Breast epithelium (tissue), 4 donors: Measurements from ENCODE around the gene ESM1. TPM values are rescaled to one million over a fixed set of nuclear protein-coding genes. Genes with fewer than 3 reads are reported as not detected.

Experiments used
- DNase-seq, 2 donors: peaks; one replicate each; pipeline ENCODE4 v3.0.0-alpha.2; 2019; ENCODE audit warnings: low spot score in 2 of 2
- H3K27ac ChIP-seq, 2 donors: fragments of 200-600 bp; sonication (generic) in 1 of 2; one replicate each; pipeline ENCODE4 v1.5.1; 2016 to 2019; ENCODE audit warnings: mild to moderate bottlenecking in 1 of 2
- H3K27me3 ChIP-seq, 2 donors: fragments of 200-600 bp; sonication (generic) in 1 of 2; one replicate each; pipeline versions ENCODE4 v1.5.1 to v1.6.0; 2017 to 2019; ENCODE audit warnings: control low read depth in 1 of 2, mild to moderate bottlenecking in 1 of 2
- H3K36me3 ChIP-seq: fragments of 200-600 bp; one replicate; pipeline ENCODE4 v1.5.1; 2019
- H3K4me1 ChIP-seq, 2 donors: fragments of 200-600 bp; sonication (generic); one replicate each; pipeline ENCODE4 v1.5.1; 2016 to 2019; ENCODE audit warnings: control low read depth in 1 of 2
- H3K4me3 ChIP-seq, 3 donors: fragments of 200-600 bp; sonication (generic); 1 replicate in 2 of 3; 2 replicates in 1 of 3; pipeline ENCODE4 v1.5.1; 2016 to 2019; ENCODE audit warnings: mild to moderate bottlenecking in 3 of 3, moderate library complexity in 2 of 3
- H3K9me3 ChIP-seq, 2 donors: fragments of 200-600 bp; sonication (generic) in 1 of 2; one replicate each; pipeline ENCODE4 v1.5.1; 2016 to 2019; ENCODE audit warnings: control low read depth in 1 of 2
- POLR2A ChIP-seq: fragments of 450-650 bp; IDR thresholded peaks from one replicate; pipeline ENCODE4 v1.6.1; 2016; ENCODE audit warnings: antibody characterized with exemption, mild to moderate bottlenecking, moderate library complexity
- POLR2AphosphoS5 ChIP-seq, 3 donors: sonication (generic); formaldehyde crosslinking; IDR thresholded peaks; one replicate each; pipeline ENCODE4 v1.6.1; 2017; ENCODE audit warnings: antibody characterized with exemption in 3 of 3
- intact Hi-C: fragments of 100-400 bp; cut with DNase I; formaldehyde crosslinking; loops from one replicate; pipeline ENCODE4 v1.15.1; 2023; ENCODE audit warnings: low total_unique reads
- total RNA-seq, 3 donors: library from RNA; depleted of rRNA; stranded (reverse); fragments of >200 nt; gene quantifications; one replicate each; pipeline ENCODE4 v1.1.0, GENCODE V29; 2016
- TF ChIP-seq, protein P1 (sequence below), 3 donors: fragments of 450-650 bp; IDR thresholded peaks; one replicate each; pipeline ENCODE4 v1.5.1; 2016 to 2017; ENCODE audit warnings: antibody characterized with exemption in 3 of 3, mild to moderate bottlenecking in 3 of 3, moderate library complexity in 3 of 3

The ESM1 gene
- total RNA-seq, 3 donors from 2014 or later, result 0.48 TPM; not detected in 2

DNA sequence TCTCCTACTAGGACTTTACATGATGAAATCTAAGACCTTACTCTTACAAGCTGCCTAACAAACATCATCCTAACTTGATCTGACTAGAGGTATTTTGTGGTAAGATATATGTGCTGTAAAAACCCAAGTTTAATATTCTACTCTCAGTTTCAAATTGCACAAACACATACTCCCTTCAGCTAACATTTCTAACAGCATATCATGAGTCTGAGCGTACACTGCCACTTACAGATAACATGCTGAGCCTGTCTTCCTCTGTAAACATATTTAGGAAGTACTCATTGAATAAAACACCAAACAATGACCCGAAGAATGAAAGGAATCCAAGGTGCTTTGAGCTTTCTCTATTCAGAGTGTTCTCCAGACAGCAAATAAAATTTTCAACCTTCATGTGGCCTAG lies 7.9 kb upstream of the ESM1 start:
- no peaks in the 10 kb centered on the region for H3K9me3 ChIP-seq
- TF ChIP-seq POLR2A (no peak), POLR2AphosphoS5 (IDR thresholded peaks at IDR 0.05) (no peak)
- TF ChIP-seq, protein P1, sequence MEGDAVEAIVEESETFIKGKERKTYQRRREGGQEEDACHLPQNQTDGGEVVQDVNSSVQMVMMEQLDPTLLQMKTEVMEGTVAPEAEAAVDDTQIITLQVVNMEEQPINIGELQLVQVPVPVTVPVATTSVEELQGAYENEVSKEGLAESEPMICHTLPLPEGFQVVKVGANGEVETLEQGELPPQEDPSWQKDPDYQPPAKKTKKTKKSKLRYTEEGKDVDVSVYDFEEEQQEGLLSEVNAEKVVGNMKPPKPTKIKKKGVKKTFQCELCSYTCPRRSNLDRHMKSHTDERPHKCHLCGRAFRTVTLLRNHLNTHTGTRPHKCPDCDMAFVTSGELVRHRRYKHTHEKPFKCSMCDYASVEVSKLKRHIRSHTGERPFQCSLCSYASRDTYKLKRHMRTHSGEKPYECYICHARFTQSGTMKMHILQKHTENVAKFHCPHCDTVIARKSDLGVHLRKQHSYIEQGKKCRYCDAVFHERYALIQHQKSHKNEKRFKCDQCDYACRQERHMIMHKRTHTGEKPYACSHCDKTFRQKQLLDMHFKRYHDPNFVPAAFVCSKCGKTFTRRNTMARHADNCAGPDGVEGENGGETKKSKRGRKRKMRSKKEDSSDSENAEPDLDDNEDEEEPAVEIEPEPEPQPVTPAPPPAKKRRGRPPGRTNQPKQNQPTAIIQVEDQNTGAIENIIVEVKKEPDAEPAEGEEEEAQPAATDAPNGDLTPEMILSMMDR (IDR thresholded peaks at IDR 0.05), result no peak
- no peaks in the 10 kb centered on the region for H3K36me3 ChIP-seq
- DNase-seq, result no peak
- H3K27ac ChIP-seq, result no peak overlapping the region
- H3K4me3 ChIP-seq, result no peak overlapping the region
- intact Hi-C loops, result no loop called here
- H3K4me1 ChIP-seq, result no peaks in the 10 kb centered on the region
- H3K27me3 ChIP-seq, result no peaks in the 10 kb centered on the region

DNA sequence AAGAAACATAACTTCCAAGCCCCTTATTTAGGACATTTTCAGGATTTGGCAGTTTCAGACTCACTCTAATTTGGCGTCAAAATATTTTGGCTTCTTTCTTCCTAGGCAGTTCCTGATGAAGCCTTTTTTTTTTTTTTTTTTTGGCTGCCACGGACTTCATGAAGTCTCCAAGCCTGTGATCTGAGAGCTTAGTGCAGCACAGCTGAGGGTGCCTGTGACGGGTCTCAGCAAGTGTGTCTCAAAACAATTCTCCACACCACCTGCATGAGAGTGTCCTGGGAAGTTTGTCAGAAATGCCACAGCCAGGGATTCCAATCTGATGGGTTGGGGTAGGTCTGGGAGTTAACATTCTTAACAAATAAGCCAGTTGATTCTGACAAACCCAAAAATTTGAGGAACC lies 6.0 kb upstream of the ESM1 start:
- H3K36me3 ChIP-seq, result no peaks in the 10 kb centered on the region
- H3K27ac ChIP-seq, result no peak overlapping the region
- no peak for DNase-seq
- no peak overlapping the region for H3K4me3 ChIP-seq
- no peaks in the 10 kb centered on the region for H3K9me3 ChIP-seq
- H3K4me1 ChIP-seq, result no peaks in the 10 kb centered on the region
- no peaks in the 10 kb centered on the region for H3K27me3 ChIP-seq
- no peak for TF ChIP-seq POLR2AphosphoS5 (IDR thresholded peaks at IDR 0.05)
- TF ChIP-seq POLR2A, result no peak
- TF ChIP-seq, protein P1 (IDR thresholded peaks at IDR 0.05), result no peak
- intact Hi-C loops, result no loop called here

DNA sequence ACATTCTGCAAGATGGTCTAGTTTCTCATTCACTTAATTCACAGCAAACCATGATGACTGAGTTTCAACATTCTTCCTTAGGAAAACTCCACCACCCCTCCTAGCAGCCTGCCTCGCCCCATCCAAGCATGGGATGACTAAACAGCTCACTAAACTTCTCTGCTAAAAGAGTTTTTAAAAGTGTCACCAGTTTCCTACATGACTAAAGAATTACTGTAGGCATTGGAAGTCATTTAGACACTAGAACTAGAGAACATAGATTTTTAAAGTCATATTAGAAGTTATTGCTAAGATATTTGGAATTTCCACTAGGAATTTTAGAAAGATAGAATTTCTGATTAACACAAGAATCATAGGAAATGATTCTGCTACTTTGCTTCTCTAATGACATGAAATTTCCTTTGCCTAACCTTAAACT lies 5.5 kb upstream of the ESM1 start:
- H3K4me1 ChIP-seq, result no peaks in the 10 kb centered on the region
- H3K27me3 ChIP-seq, result no peaks in the 10 kb centered on the region
- intact Hi-C loops, result no loop called here
- TF ChIP-seq POLR2AphosphoS5 (IDR thresholded peaks at IDR 0.05) (no peak), POLR2A (no peak)
- TF ChIP-seq, protein P1 (IDR thresholded peaks at IDR 0.05), result no peak
- H3K9me3 ChIP-seq, result no peaks in the 10 kb centered on the region
- H3K27ac ChIP-seq, result no peak overlapping the region
- H3K4me3 ChIP-seq, result no peak overlapping the region
- no peaks in the 10 kb centered on the region for H3K36me3 ChIP-seq
- DNase-seq, result no peak

DNA sequence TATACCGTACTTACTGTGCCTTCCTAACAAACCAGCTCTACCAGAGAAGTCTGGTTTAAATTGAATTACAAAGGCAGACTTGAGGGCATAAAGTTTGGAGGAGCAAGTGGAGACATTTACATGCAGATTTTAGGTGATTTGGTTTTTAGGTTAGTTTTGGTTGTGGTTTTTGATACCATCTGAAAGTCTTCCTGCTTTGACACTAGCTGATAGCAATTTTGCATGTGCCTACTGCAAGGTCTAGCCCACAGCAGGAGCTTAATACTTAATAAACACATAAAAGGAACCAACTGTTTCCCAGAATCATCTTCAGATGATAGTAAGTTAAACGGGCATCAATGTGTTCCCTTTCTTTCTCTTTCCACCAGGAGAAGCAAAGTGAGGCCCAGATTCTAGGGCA lies 3.4 kb upstream of the ESM1 start:
- TF ChIP-seq POLR2A (no peak), POLR2AphosphoS5 (IDR thresholded peaks at IDR 0.05) (no peak)
- TF ChIP-seq, protein P1 (IDR thresholded peaks at IDR 0.05), result no peak
- Histone ChIP-seq H3K9me3 (no peaks in the 10 kb centered on the region), H3K27me3 (peaks cover 0 to 10% of the 10 kb centered on the region in 2 donors), H3K36me3 (no peaks in the 10 kb centered on the region), H3K4me1 (no peaks in the 10 kb centered on the region), H3K27ac (no peak overlapping the region), H3K4me3 (no peak overlapping the region)
- DNase-seq, result no peak
- intact Hi-C loops, result no loop called here

DNA sequence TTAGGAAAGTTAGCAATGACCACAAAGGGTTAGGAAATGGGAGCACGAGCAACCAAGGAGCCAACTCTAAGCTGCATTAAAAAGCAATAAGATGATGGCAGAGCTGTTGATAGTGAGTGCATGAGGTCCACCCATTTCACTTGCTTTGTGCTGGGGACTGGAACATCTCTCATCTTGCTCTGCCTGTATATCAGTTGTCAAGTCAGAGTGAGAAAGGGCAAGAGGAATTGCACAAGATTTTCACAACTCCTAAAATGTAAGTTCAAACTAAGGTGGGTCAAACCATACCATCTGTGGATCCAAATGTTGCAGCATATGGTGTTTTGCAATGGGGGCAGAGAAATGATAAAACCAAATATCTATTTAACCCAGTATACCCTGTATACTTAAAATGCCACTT lies 2.8 kb upstream of the ESM1 start:
- no peak overlapping the region for H3K27ac ChIP-seq
- DNase-seq, result no peak
- no peaks in the 10 kb centered on the region for H3K9me3 ChIP-seq
- TF ChIP-seq, protein P1 (IDR thresholded peaks at IDR 0.05), result no peak
- TF ChIP-seq POLR2A, result no peak
- no peak for TF ChIP-seq POLR2AphosphoS5 (IDR thresholded peaks at IDR 0.05)
- peaks cover 0 to 15% of the 10 kb centered on the region in 2 donors for H3K27me3 ChIP-seq
- no peaks in the 10 kb centered on the region for H3K36me3 ChIP-seq
- H3K4me1 ChIP-seq, result no peaks in the 10 kb centered on the region
- intact Hi-C loops, result no loop called here
- H3K4me3 ChIP-seq, result no peak overlapping the region
